Measurements from ENCODE around the gene DYRK3.

- TF ChIP-seq CTCF (conservative IDR thresholded peaks at IDR 0.05 in 1 of 2, IDR thresholded peaks at IDR 0.05 in 1 of 2; ENCODE audit: extremely low read depth in 1 of 2, insufficient read depth in 1 of 2, low read depth in 1 of 2, low read length in 2 of 2), result no peak
- TF ChIP-seq EZH2 (IDR thresholded peaks at IDR 0.05; ENCODE audit: borderline replicate concordance, low read length), result no peak
These were observed 2.3 kb downstream of the DYRK3 start for GRCh38 chr1:206637605-206638004.

All from mammary epithelial cell (primary cell).